ENCODE measurements around the gene SORBS2. TPM values are rescaled to one million over a fixed set of nuclear protein-coding genes. Genes with fewer than 3 reads are reported as not detected.

The SORBS2 gene
- total RNA-seq, 1 experiment from 2014 or later: 9.7 TPM

GRCh38 chr4:185734214-185734613 lies 77.8 kb downstream of the SORBS2 start:
- H4K20me1 ChIP-seq (ENCODE audit: control insufficient read depth, insufficient read depth, insufficient read length): no peaks in the 10 kb centered on the region
- H4K5ac ChIP-seq (ENCODE audit: insufficient read length, low read depth, low read length): no peak overlapping the region
- H3K4me2 ChIP-seq (ENCODE audit: insufficient read depth, insufficient read length, low read length): no peak overlapping the region
- H3K4ac ChIP-seq (ENCODE audit: low read depth, low read length): no peak overlapping the region
- H3K27me3 ChIP-seq (ENCODE audit: insufficient read depth, low read length): no peaks in the 10 kb centered on the region
- no peak overlapping the region for H3K56ac ChIP-seq (ENCODE audit: insufficient read length, low read depth, low read length)
- H3K9me3 ChIP-seq (ENCODE audit: control insufficient read depth, low read depth, low read length): no peaks in the 10 kb centered on the region
- H3K18ac ChIP-seq (ENCODE audit: insufficient read length, low read depth, low read length): no peak overlapping the region
- WGBS (ENCODE audit: extremely low coverage, insufficient read length, low lambda C conversion rate): no CpG with 5 or more reads among the region's 5 CpGs
- H3K23me2 ChIP-seq (ENCODE audit: insufficient read length, low read depth, low read length, poor library complexity, severe bottlenecking): no peaks in the 10 kb centered on the region
- H3K27ac Mint-ChIP-seq: no peak overlapping the region
- H2BK5ac ChIP-seq (ENCODE audit: insufficient read length, low read length): no peak overlapping the region
- H3K79me2 ChIP-seq (ENCODE audit: insufficient read depth, low read length): peaks cover 2% of the 10 kb centered on the region
- H3K36me3 Mint-ChIP-seq (ENCODE audit: insufficient read depth in 1 of 3, low read depth in 3 of 3): peaks cover 9 to 34% (median 30%) of the 10 kb centered on the region in 3 experiments
- H3K23ac ChIP-seq (ENCODE audit: insufficient read length, low read depth, low read length): no peak overlapping the region
- DNase-seq: no peak
- H3K14ac ChIP-seq (ENCODE audit: insufficient read depth, low read length): no peak overlapping the region
- no peak overlapping the region for H2AK5ac ChIP-seq (ENCODE audit: insufficient read length, low read length)
- peaks cover 5 to 8% of the 10 kb centered on the region in 2 experiments; a peak in 3 of 5 replicates for H3K9me3 Mint-ChIP-seq
- H2BK15ac ChIP-seq (ENCODE audit: low read depth, low read length): no peak overlapping the region
- H3T11ph ChIP-seq (ENCODE audit: low read length): no peak overlapping the region
- no peak overlapping the region for H2BK12ac ChIP-seq (ENCODE audit: insufficient read length, low read depth, low read length)
- H4K91ac ChIP-seq (ENCODE audit: insufficient read length, low read depth, low read length): no peak overlapping the region
- no peak overlapping the region for H3K4me3 Mint-ChIP-seq
- H3K79me1 ChIP-seq (ENCODE audit: insufficient read depth, low read depth, low read length, poor library complexity, severe bottlenecking): no peaks in the 10 kb centered on the region
- H3K27ac ChIP-seq (ENCODE audit: insufficient read length, low read depth, low read length): no peak overlapping the region
- no peak overlapping the region for H2BK20ac ChIP-seq (ENCODE audit: low read depth, low read length, poor library complexity, severe bottlenecking)
- H2BK120ac ChIP-seq (ENCODE audit: low read depth, low read length, poor library complexity, severe bottlenecking): no peak overlapping the region
- H3K27me3 Mint-ChIP-seq (ENCODE audit: low read depth): no peaks in the 10 kb centered on the region; the same call in 1 of the 2 replicates
- H3K4me1 Mint-ChIP-seq: peaks cover 38 to 50% of the 10 kb centered on the region in 2 experiments
- no peak overlapping the region for H3K9ac ChIP-seq (ENCODE audit: extremely low read depth, insufficient read length, low read length)
- no peak overlapping the region for H4K8ac ChIP-seq (replicated peaks; ENCODE audit: insufficient read length, low read depth, low read length)
- H3K4me1 ChIP-seq (ENCODE audit: insufficient read depth, low read length): peaks cover 11% of the 10 kb centered on the region
- TF ChIP-seq, protein P1, sequence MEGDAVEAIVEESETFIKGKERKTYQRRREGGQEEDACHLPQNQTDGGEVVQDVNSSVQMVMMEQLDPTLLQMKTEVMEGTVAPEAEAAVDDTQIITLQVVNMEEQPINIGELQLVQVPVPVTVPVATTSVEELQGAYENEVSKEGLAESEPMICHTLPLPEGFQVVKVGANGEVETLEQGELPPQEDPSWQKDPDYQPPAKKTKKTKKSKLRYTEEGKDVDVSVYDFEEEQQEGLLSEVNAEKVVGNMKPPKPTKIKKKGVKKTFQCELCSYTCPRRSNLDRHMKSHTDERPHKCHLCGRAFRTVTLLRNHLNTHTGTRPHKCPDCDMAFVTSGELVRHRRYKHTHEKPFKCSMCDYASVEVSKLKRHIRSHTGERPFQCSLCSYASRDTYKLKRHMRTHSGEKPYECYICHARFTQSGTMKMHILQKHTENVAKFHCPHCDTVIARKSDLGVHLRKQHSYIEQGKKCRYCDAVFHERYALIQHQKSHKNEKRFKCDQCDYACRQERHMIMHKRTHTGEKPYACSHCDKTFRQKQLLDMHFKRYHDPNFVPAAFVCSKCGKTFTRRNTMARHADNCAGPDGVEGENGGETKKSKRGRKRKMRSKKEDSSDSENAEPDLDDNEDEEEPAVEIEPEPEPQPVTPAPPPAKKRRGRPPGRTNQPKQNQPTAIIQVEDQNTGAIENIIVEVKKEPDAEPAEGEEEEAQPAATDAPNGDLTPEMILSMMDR (conservative IDR thresholded peaks at IDR 0.05): no peak
- no peak overlapping the region for H2AFZ ChIP-seq (ENCODE audit: low read length)
